Measurements from ENCODE around the gene PPARG.

Gene PPARG

GRCh38 chr3:12316253-12316652 lies 27.4 kb downstream of the PPARG start:
- H3K9me3 ChIP-seq (ENCODE audit: control insufficient read depth, low read length) = no peaks in the 10 kb centered on the region
- peaks cover 50% of the 10 kb centered on the region for H3K36me3 ChIP-seq (ENCODE audit: control insufficient read depth, insufficient read depth, low read length, severe bottlenecking)
- no peak for DNase-seq (ENCODE audit: low read depth)
- H3K9ac ChIP-seq (ENCODE audit: low read length) = peak overlapping the region; percentile 56
- H3K4me1 ChIP-seq (ENCODE audit: control insufficient read depth, insufficient read depth, low read length) = peaks cover 66% of the 10 kb centered on the region
- H3K27me3 ChIP-seq (replicated peaks; ENCODE audit: control insufficient read depth, insufficient read depth, low read length) = no peaks in the 10 kb centered on the region
- H3K4me3 ChIP-seq (ENCODE audit: low read length) = peak overlapping the region; percentile 56

- no peak for DNase-seq (ENCODE audit: low read depth)
Measured at GRCh38 chr3:12316729-12317351, 28.0 kb downstream of the PPARG start.

GRCh38 chr3:12317914-12318313 lies 29.0 kb downstream of the PPARG start:
- Histone ChIP-seq H3K9ac (ENCODE audit: low read length) (peak overlapping the region; percentile 66), H3K27me3 (replicated peaks; ENCODE audit: control insufficient read depth, insufficient read depth, low read length) (no peaks in the 10 kb centered on the region), H3K4me3 (ENCODE audit: low read length) (peak overlapping the region; percentile 39), H3K4me1 (ENCODE audit: control insufficient read depth, insufficient read depth, low read length) (peaks cover 53% of the 10 kb centered on the region), H3K36me3 (ENCODE audit: control insufficient read depth, insufficient read depth, low read length, severe bottlenecking) (peaks cover 62% of the 10 kb centered on the region), H3K9me3 (ENCODE audit: control insufficient read depth, low read length) (no peaks in the 10 kb centered on the region)
- DNase-seq (ENCODE audit: low read depth) = no peak

More at GRCh38 chr3:12316729-12317351, 28.0 kb downstream of the PPARG start:
- Histone ChIP-seq H3K9ac (ENCODE audit: low read length) (peak overlapping the region; percentile 42), H3K9me3 (ENCODE audit: control insufficient read depth, low read length) (no peaks in the 10 kb centered on the region), H3K36me3 (ENCODE audit: control insufficient read depth, insufficient read depth, low read length, severe bottlenecking) (peaks cover 56% of the 10 kb centered on the region), H3K4me1 (ENCODE audit: control insufficient read depth, insufficient read depth, low read length) (peaks cover 60% of the 10 kb centered on the region), H3K4me3 (ENCODE audit: low read length) (peak overlapping the region; percentile 38), H3K27me3 (replicated peaks; ENCODE audit: control insufficient read depth, insufficient read depth, low read length) (no peaks in the 10 kb centered on the region)

- H3K4me3 ChIP-seq (ENCODE audit: low read length) = peak overlapping the region; percentile 61
- peak overlapping the region; percentile 66 for H3K9ac ChIP-seq (ENCODE audit: low read length)
- peaks cover 53% of the 10 kb centered on the region for H3K4me1 ChIP-seq (ENCODE audit: control insufficient read depth, insufficient read depth, low read length)
- H3K36me3 ChIP-seq (ENCODE audit: control insufficient read depth, insufficient read depth, low read length, severe bottlenecking) = peaks cover 62% of the 10 kb centered on the region
- H3K27me3 ChIP-seq (replicated peaks; ENCODE audit: control insufficient read depth, insufficient read depth, low read length) = no peaks in the 10 kb centered on the region
- DNase-seq (ENCODE audit: low read depth) = no peak
- no peaks in the 10 kb centered on the region for H3K9me3 ChIP-seq (ENCODE audit: control insufficient read depth, low read length)
Measured at GRCh38 chr3:12318758-12319621, 30.1 kb downstream of the PPARG start.

- Histone ChIP-seq H3K9ac (ENCODE audit: low read length) (no peak overlapping the region), H3K27me3 (replicated peaks; ENCODE audit: control insufficient read depth, insufficient read depth, low read length) (no peaks in the 10 kb centered on the region), H3K4me1 (ENCODE audit: control insufficient read depth, insufficient read depth, low read length) (peaks cover 49% of the 10 kb centered on the region)
Measured at GRCh38 chr3:12321015-12321414, 32.1 kb downstream of the PPARG start.

GRCh38 chr3:12323237-12323636 lies 34.4 kb downstream of the PPARG start:
- peaks cover 47% of the 10 kb centered on the region for H3K36me3 ChIP-seq (ENCODE audit: control insufficient read depth, insufficient read depth, low read length, severe bottlenecking)
- no peak overlapping the region for H3K4me3 ChIP-seq (ENCODE audit: low read length)
- no peak overlapping the region for H3K9ac ChIP-seq (ENCODE audit: low read length)
- H3K4me1 ChIP-seq (ENCODE audit: control insufficient read depth, insufficient read depth, low read length) = peaks cover 38% of the 10 kb centered on the region
- H3K9me3 ChIP-seq (ENCODE audit: control insufficient read depth, low read length) = no peaks in the 10 kb centered on the region
- DNase-seq (ENCODE audit: low read depth) = no peak
- H3K27me3 ChIP-seq (replicated peaks; ENCODE audit: control insufficient read depth, insufficient read depth, low read length) = no peaks in the 10 kb centered on the region

More at GRCh38 chr3:12321015-12321414, 32.1 kb downstream of the PPARG start:
- Histone ChIP-seq H3K4me3 (ENCODE audit: low read length) (no peak overlapping the region), H3K36me3 (ENCODE audit: control insufficient read depth, insufficient read depth, low read length, severe bottlenecking) (peaks cover 42% of the 10 kb centered on the region), H3K9me3 (ENCODE audit: control insufficient read depth, low read length) (no peaks in the 10 kb centered on the region)
- no peak for DNase-seq (ENCODE audit: low read depth)

GRCh38 chr3:12325586-12326515 lies 37.0 kb downstream of the PPARG start:
- H3K36me3 ChIP-seq (ENCODE audit: control insufficient read depth, insufficient read depth, low read length, severe bottlenecking) = peaks cover 58% of the 10 kb centered on the region
- H3K27me3 ChIP-seq (replicated peaks; ENCODE audit: control insufficient read depth, insufficient read depth, low read length) = no peaks in the 10 kb centered on the region
- no peak overlapping the region for H3K9ac ChIP-seq (ENCODE audit: low read length)
- DNase-seq (ENCODE audit: low read depth) = no peak
- H3K9me3 ChIP-seq (ENCODE audit: control insufficient read depth, low read length) = no peaks in the 10 kb centered on the region
- no peak overlapping the region for H3K4me3 ChIP-seq (ENCODE audit: low read length)
- H3K4me1 ChIP-seq (ENCODE audit: control insufficient read depth, insufficient read depth, low read length) = peaks cover 22% of the 10 kb centered on the region

GRCh38 chr3:12327021-12327420 lies 38.2 kb downstream of the PPARG start:
- Histone ChIP-seq H3K9me3 (ENCODE audit: control insufficient read depth, low read length) (no peaks in the 10 kb centered on the region), H3K36me3 (ENCODE audit: control insufficient read depth, insufficient read depth, low read length, severe bottlenecking) (peaks cover 49% of the 10 kb centered on the region)
- no peak for DNase-seq (ENCODE audit: low read depth)

GRCh38 chr3:12328132-12328836 lies 39.4 kb downstream of the PPARG start:
- no peak for DNase-seq (ENCODE audit: low read depth)
- peaks cover 40% of the 10 kb centered on the region for H3K36me3 ChIP-seq (ENCODE audit: control insufficient read depth, insufficient read depth, low read length, severe bottlenecking)
- H3K4me3 ChIP-seq (ENCODE audit: low read length) = no peak overlapping the region
- no peaks in the 10 kb centered on the region for H3K27me3 ChIP-seq (replicated peaks; ENCODE audit: control insufficient read depth, insufficient read depth, low read length)
- H3K4me1 ChIP-seq (ENCODE audit: control insufficient read depth, insufficient read depth, low read length) = peaks cover 40% of the 10 kb centered on the region
- no peak overlapping the region for H3K9ac ChIP-seq (ENCODE audit: low read length)
- no peaks in the 10 kb centered on the region for H3K9me3 ChIP-seq (ENCODE audit: control insufficient read depth, low read length)

More at GRCh38 chr3:12327021-12327420, 38.2 kb downstream of the PPARG start:
- Histone ChIP-seq H3K9ac (ENCODE audit: low read length) (no peak overlapping the region), H3K4me1 (ENCODE audit: control insufficient read depth, insufficient read depth, low read length) (peaks cover 34% of the 10 kb centered on the region), H3K4me3 (ENCODE audit: low read length) (no peak overlapping the region), H3K27me3 (replicated peaks; ENCODE audit: control insufficient read depth, insufficient read depth, low read length) (no peaks in the 10 kb centered on the region)

GRCh38 chr3:12328837-12329462 lies 40.1 kb downstream of the PPARG start:
- Histone ChIP-seq H3K4me3 (ENCODE audit: low read length) (no peak overlapping the region), H3K27me3 (replicated peaks; ENCODE audit: control insufficient read depth, insufficient read depth, low read length) (no peaks in the 10 kb centered on the region), H3K9me3 (ENCODE audit: control insufficient read depth, low read length) (no peaks in the 10 kb centered on the region), H3K4me1 (ENCODE audit: control insufficient read depth, insufficient read depth, low read length) (peaks cover 40% of the 10 kb centered on the region), H3K36me3 (ENCODE audit: control insufficient read depth, insufficient read depth, low read length, severe bottlenecking) (peaks cover 33% of the 10 kb centered on the region), H3K9ac (ENCODE audit: low read length) (no peak overlapping the region)
- DNase-seq (ENCODE audit: low read depth) = no peak

All from adipocyte (in vitro differentiated cells).